ENCODE measurements around the gene ZNF606.
"Not testable (repeated sequence)": the region's sequence is repeated elsewhere in the genome, so short reads cannot be mapped to it uniquely, and the experiment has no call there.

Gene ZNF606

GRCh38 chr19:58009666-58010301 is 7.2 kb upstream of the ZNF606 start:
- peak; percentile 59 for DNase-seq (ENCODE audit: low read depth)

- no peak for DNase-seq (ENCODE audit: low read depth)
These were observed 6.7 kb upstream of the ZNF606 start for GRCh38 chr19:58009301-58009665.

GRCh38 chr19:58008877-58009276 is 6.3 kb upstream of the ZNF606 start:
- DNase-seq (ENCODE audit: low read depth) = not testable (repeated sequence)

GRCh38 chr19:58007285-58007684 is 4.7 kb upstream of the ZNF606 start:
- no peak for DNase-seq (ENCODE audit: low read depth)

- no peak for DNase-seq (ENCODE audit: low read depth)
These were observed 681 bp upstream of the ZNF606 start for GRCh38 chr19:58003174-58003828.

- DNase-seq (ENCODE audit: low read depth) = peak; percentile 6
These were observed 688 bp downstream of the ZNF606 start for GRCh38 chr19:58001895-58002369.

GRCh38 chr19:58000677-58001076 is 1.9 kb downstream of the ZNF606 start:
- no peak for DNase-seq (ENCODE audit: low read depth)

GRCh38 chr19:57992841-57993240 is 9.8 kb downstream of the ZNF606 start:
- no peak for DNase-seq (ENCODE audit: low read depth)

GRCh38 chr19:57978586-57979289 is 23.9 kb downstream of the ZNF606 start:
- no peak for DNase-seq (ENCODE audit: low read depth)

- no peak for DNase-seq (ENCODE audit: low read depth)
These were observed 28.2 kb downstream of the ZNF606 start, which contains the start of gene C19orf18 for GRCh38 chr19:57974434-57974833. Gene C19orf18 (minus strand): TSS chr19:57974534. CDS start chr19:57974432, 102 bp downstream.

GRCh38 chr19:57964761-57965160 is 37.9 kb downstream of the ZNF606 start:
- DNase-seq (ENCODE audit: low read depth) = no peak

- DNase-seq (ENCODE audit: low read depth) = no peak
These were observed 40.8 kb downstream of the ZNF606 start for GRCh38 chr19:57961785-57962184.

GRCh38 chr19:57954996-57955395 is 47.6 kb downstream of the ZNF606 start:
- no peak for DNase-seq (ENCODE audit: low read depth)

GRCh38 chr19:57949702-57950101 is 52.9 kb downstream of the ZNF606 start:
- no peak for DNase-seq (ENCODE audit: low read depth)

- DNase-seq (ENCODE audit: low read depth) = no peak
These were observed 53.3 kb downstream of the ZNF606 start for GRCh38 chr19:57949296-57949695.

- peak; percentile 89 for DNase-seq (ENCODE audit: low read depth)
These were observed 55.0 kb downstream of the ZNF606 start, which contains the start of gene ZNF256 for GRCh38 chr19:57947419-57948134. Gene ZNF256 (minus strand): TSS chr19:57947706. CDS start chr19:57947474, 232 bp downstream.

- no peak for DNase-seq (ENCODE audit: low read depth)
These were observed 55.6 kb downstream of the ZNF606 start for GRCh38 chr19:57947088-57947418.

GRCh38 chr19:57946316-57946715 is 56.3 kb downstream of the ZNF606 start:
- no peak for DNase-seq (ENCODE audit: low read depth)

- no peak for DNase-seq (ENCODE audit: low read depth)
These were observed 61.0 kb downstream of the ZNF606 start for GRCh38 chr19:57941593-57941992.

GRCh38 chr19:57935731-57936130 is 66.9 kb downstream of the ZNF606 start:
- no peak for DNase-seq (ENCODE audit: low read depth)

- peak; percentile 23 for DNase-seq (ENCODE audit: low read depth)
These were observed 67.6 kb downstream of the ZNF606 start, which contains the start of gene ZNF418 for GRCh38 chr19:57934820-57935665. Gene ZNF418 (minus strand): TSS chr19:57935402. CDS start chr19:57933822, 1,580 bp downstream.
